ENCODE results near the gene ZC3H4. TPM values are rescaled to one million over a fixed set of nuclear protein-coding genes. Genes with fewer than 3 reads are reported as not detected.

The ZC3H4 gene
- total and polyA plus RNA-seq, 2 of the 8 experiments (the other 6 are each of a cell fraction or from before 2014, with no cell fraction given), result 6.6 to 92.0 TPM

GRCh38 chr19:47153266-47153665 is 39.7 kb upstream of the ZC3H4 start:
- no peak overlapping the region for H3K4me3 ChIP-seq (ENCODE audit: extremely low read depth in 1 of 4, insufficient read depth in 2 of 4, low read depth in 3 of 4, low read length in 4 of 4)
- H3K18ac ChIP-seq (ENCODE audit: extremely low read depth, low read length), result no peak overlapping the region
- H4K20me1 ChIP-seq (replicated peaks in 1 of 2; ENCODE audit: control insufficient read depth in 1 of 2, insufficient read depth in 2 of 2, low read length in 2 of 2), result peaks cover 4 to 9% of the 10 kb centered on the region in 2 experiments
- no peak overlapping the region for H3K9ac ChIP-seq (replicated peaks in 1 of 4; ENCODE audit: extremely low read depth in 1 of 4, low read depth in 3 of 4, low read length in 3 of 4)
- H3K14ac ChIP-seq (ENCODE audit: insufficient read length), result no peak overlapping the region
- ChIA-PET CTCF (ENCODE audit: partially characterized antibody) (interaction anchor here (1.0 to 2.1 kb wide), 2 partner anchors 8 to 91 kb away, joined by 3 to 9 read pairs; no protein-coding TSS in a partner anchor), POLR2A (ENCODE audit: partially characterized antibody) (interaction anchor here (1.0 to 1.8 kb wide), 4 partner anchors 9 to 25 kb away, joined by 3 to 5 read pairs (median 3); no protein-coding TSS in a partner anchor)
- H3K4me2 ChIP-seq (ENCODE audit: insufficient read depth in 1 of 2, low read depth in 2 of 2, low read length in 2 of 2), result no peak overlapping the region
- H3K23ac ChIP-seq (ENCODE audit: insufficient read length), result no peak overlapping the region
- no peaks in the 10 kb centered on the region for H3K27me3 ChIP-seq (replicated peaks in 1 of 4; ENCODE audit: control insufficient read depth in 3 of 4, extremely low read depth in 1 of 4, insufficient read depth in 3 of 4, low read length in 3 of 4)
- H2BK20ac ChIP-seq (ENCODE audit: low read length), result no peak overlapping the region
- H3K36me3 ChIP-seq (ENCODE audit: control insufficient read depth in 2 of 4, insufficient read depth in 4 of 4, low read length in 3 of 4), result peaks cover 23 to 85% (median 53%) of the 10 kb centered on the region in 4 experiments
- WGBS, 2 experiments (ENCODE audit: extremely low coverage in 1 of 2, insufficient coverage in 1 of 2, insufficient read length in 1 of 2, insufficient replicate concordance in 2 of 2, low coverage in 1 of 2, low lambda C conversion rate in 2 of 2, missing lambda C conversion rate in 1 of 2), result 97% methylated on average over 2 of the region's 2 CpGs; no CpG with 5 or more reads in 1 of the 2 experiments
- no peak overlapping the region for H2BK5ac ChIP-seq (ENCODE audit: low read depth, low read length)
- no peak overlapping the region for H2BK12ac ChIP-seq (ENCODE audit: low read depth, low read length)
- no peak overlapping the region for H3K56ac ChIP-seq (replicated peaks; ENCODE audit: insufficient read length, low read depth, low read length)
- no peak overlapping the region for H2AFZ ChIP-seq (ENCODE audit: low read length)
- H3K4ac ChIP-seq (replicated peaks; ENCODE audit: insufficient read length, low read depth, low read length), result no peak overlapping the region
- no peak overlapping the region for H4K8ac ChIP-seq (ENCODE audit: extremely low read depth, insufficient read depth, low read length)
- DNase-seq (ENCODE audit: low read depth in 1 of 2, low spot score in 2 of 2) (no peak), FAIRE-seq (no peak)
- H3K79me2 ChIP-seq (ENCODE audit: control insufficient read depth in 1 of 2, insufficient read depth in 2 of 2, low read length in 2 of 2), result peaks cover 0 to 40% of the 10 kb centered on the region in 2 experiments; a peak in 2 of 4 replicates
- no peak overlapping the region for H4K91ac ChIP-seq (replicated peaks; ENCODE audit: insufficient read length, low read length)
- H3K9me3 ChIP-seq (ENCODE audit: insufficient read depth in 2 of 2, low read depth in 1 of 2, low read length in 1 of 2), result no peaks in the 10 kb centered on the region
- H3K27ac ChIP-seq (ENCODE audit: low read depth, low read length), result no peak overlapping the region
- no peak overlapping the region for H2BK15ac ChIP-seq (ENCODE audit: low read length)
- H3K23me2 ChIP-seq (ENCODE audit: low read depth, low read length), result no peaks in the 10 kb centered on the region; the same call in 1 of the 2 replicates
- no peak overlapping the region for H2BK120ac ChIP-seq (replicated peaks; ENCODE audit: low read depth, low read length)
- H3K4me1 ChIP-seq (replicated peaks in 1 of 4; ENCODE audit: control insufficient read depth in 3 of 4, insufficient read depth in 4 of 4, low read length in 3 of 4), result peaks cover 8 to 15% (median 13%) of the 10 kb centered on the region in 4 experiments
- H2AK5ac ChIP-seq (ENCODE audit: low read depth, low read length), result no peak overlapping the region
- no peak overlapping the region for H4K5ac ChIP-seq (ENCODE audit: insufficient read length, low read depth, low read length)
- no peaks in the 10 kb centered on the region; the same call in 1 of the 2 replicates for H3K79me1 ChIP-seq (ENCODE audit: low read depth, low read length)
- no peak for TF ChIP-seq KDM5A (IDR thresholded peaks at IDR 0.05; ENCODE audit: low read length)
- TF ChIP-seq NANOG (IDR thresholded peaks at IDR 0.05; ENCODE audit: insufficient read depth, low read depth, low read length, poor library complexity, severe bottlenecking), result no peak
- no peak for TF ChIP-seq GABPA (IDR thresholded peaks at IDR 0.05; ENCODE audit: borderline replicate concordance, insufficient read depth, low read length)
- TF ChIP-seq SAP30 (IDR thresholded peaks at IDR 0.05; ENCODE audit: insufficient read depth, insufficient replicate concordance, low read length), result no peak
- TF ChIP-seq ATF2 (IDR thresholded peaks at IDR 0.05; ENCODE audit: low read length), result no peak
- no peak for TF ChIP-seq MAFK (IDR thresholded peaks at IDR 0.05; ENCODE audit: low read depth, low read length)
- TF ChIP-seq POU5F1 (IDR thresholded peaks at IDR 0.05; ENCODE audit: low read depth, low read length), result no peak
- TF ChIP-seq HDAC2 (IDR thresholded peaks at IDR 0.05; ENCODE audit: borderline replicate concordance in 1 of 2, low read depth in 2 of 2, low read length in 2 of 2), result no peak
- TF ChIP-seq YY1 (IDR thresholded peaks at IDR 0.05; ENCODE audit: low read depth, low read length), result no peak
- TF ChIP-seq RBBP5 (IDR thresholded peaks at IDR 0.05; ENCODE audit: borderline replicate concordance, low read depth, low read length), result no peak
- no peak for TF ChIP-seq CTBP2 (IDR thresholded peaks at IDR 0.05; ENCODE audit: borderline replicate concordance, insufficient read depth, insufficient read length, low read length)
